HG03460 (cell line): ENCODE measurements around the gene DNAJC15.
A peak's percentile ranks its signal among the peaks of the same experiment; 100 is the strongest.
"Not testable (repeated sequence)": the region's sequence is repeated elsewhere in the genome, so short reads cannot be mapped to it uniquely, and the experiment has no call there.

ENCODE experiments used
- ATAC-seq: cut with Tn5 transposase; IDR thresholded peaks from one replicate; pipeline ENCODE4 v1.9.1; 2021; ENCODE audit not compliant: unreplicated experiment

Gene DNAJC15

DNA sequence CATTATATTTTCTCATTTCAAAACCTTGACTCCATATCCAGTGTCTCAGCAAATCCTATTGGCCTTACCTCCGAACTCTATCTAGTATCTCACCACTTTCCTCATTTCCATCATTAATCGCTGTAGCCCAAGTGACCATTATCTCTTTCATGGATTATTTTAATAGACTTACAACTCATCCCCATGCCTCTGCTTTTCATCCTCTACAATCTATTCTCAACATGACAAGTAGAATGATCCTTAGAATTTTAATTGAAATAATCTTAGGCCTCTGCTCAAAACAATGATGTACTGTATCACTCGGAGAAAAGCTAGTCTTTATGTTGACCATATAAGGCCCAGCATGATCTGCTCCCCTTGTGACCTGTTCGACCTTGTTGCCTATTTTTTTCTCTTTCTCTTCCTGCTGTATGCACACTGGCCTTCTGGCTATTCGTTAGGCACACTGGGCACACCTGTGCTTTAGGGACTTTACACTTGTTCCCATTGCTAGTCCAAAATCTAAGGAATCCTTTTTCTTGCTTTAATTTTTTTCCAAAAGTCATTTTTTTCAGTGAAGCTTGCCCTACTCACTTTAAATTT is 21.4 kb downstream of the DNAJC15 start:
- ATAC-seq: no peak

DNA sequence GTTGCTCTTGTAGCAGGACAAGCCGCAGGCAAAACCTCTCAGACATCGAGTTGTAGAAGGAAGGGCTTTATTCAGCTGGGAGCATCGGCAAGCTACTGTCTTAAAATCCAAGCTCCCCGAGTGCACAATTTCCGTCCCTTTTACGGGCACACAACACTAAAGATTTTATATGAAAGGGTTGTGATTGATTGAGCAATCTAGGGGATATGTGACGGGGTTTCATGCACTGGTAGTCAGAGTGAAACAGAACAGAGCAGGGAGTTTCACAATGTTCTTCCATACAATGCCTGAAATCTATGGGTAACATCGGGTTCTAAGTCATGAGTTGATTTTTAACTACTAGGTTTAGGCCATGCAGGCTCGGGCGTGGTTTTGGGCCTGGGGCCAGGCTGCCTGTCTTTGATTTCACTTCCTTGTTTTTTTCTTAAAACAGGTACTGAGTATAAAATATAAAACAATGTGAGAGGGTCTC is 22.0 kb downstream of the DNAJC15 start:
- ATAC-seq: not testable (repeated sequence)

DNA sequence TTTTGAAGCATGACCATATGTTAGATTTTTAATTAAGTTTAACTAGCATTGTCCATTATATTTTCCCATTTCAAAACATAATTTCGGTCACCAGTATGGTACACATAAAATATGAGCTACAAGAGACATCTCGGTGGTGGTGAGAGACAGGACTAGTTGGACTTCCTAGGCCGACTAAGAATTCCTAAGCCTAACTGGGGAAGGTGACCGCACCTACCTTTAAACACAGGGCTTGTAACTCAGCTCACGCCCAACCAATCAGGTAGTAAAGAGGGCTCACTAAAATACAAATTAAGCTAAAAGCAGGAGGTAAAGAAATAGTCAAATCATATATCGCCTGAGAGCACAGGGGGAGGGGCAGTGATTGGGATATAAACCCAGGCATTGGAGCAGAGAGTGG is 22.9 kb downstream of the DNAJC15 start:
- ATAC-seq: no peak

DNA sequence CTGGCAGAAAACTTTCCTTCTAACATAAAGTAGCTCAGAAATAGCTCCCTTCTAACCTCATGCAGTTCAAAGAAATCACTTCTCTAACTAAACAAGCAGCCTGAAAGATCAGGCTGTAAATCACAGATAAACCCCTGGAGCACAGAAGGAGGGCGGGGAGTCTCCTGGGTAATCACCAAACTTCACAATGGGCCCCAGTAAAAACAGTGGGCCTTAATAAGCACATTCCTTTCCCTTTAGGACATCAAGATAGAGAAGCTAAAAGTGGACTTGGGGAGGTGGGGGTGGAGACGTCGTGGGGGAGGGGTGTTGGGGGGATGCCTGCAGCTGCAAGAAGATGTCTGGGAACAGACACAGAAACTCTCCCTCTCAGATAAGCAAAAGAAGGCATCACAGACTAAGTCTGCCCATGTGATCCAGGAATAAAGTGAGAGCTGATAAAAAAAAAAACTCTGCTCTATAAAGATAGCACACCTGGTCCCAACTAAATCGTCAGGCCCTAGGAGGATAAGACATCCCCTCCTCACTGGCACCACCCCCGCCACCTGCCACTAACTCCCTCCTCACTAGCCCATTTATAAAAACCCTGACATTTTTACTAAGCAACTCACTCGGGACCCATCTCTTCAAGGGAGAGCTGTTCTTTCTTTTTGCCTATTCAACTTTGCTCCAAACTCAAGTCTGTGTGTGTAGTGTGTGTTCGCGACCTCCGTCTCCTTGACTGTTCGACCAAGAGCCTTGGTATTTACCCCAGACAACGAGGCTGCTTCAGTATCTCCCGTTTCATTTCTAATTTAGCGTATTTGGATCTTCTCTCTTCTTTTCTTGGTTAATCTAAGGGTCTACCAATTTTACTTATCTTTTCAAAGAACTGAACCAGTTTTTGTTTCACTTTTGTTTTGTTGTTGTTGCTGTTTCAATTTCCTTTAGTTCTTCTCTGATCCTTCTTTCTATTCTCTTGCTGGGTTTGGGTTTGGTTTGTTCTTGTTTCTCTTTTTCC is 31.7 kb downstream of the DNAJC15 start:
- no peak for ATAC-seq

DNA sequence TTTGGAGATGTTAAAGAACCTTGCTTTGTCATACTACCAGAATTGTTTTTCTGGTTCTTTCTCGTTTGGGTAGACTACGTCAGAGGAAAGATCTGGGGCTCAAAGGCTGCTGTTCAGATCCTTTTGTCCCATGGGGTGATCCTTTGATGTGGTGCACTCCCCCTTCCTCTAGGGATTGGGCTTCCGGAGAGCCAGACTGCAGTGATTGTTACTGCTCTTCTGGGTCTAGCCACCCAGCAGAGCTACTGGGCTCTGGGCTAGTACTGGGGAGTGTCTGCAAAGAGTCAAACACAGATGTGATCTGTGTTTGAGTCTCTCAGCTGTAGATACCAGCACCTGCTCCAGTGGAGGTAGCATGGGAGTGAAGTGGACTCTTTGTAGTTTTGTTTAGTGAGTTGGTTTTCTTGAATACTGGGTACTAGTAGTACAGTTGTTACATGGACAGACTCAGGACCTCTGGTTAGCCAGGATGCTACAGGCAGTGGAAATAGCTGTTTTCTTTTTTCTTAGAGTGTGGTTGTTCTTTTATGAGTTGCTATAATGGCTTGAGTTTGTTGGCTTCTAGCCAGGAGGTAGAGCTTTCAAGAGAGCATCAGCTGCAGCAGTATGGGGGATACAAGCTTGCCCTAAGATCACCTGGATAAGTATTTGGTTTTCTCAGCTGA is 34.4 kb downstream of the DNAJC15 start:
- ATAC-seq: no peak

DNA sequence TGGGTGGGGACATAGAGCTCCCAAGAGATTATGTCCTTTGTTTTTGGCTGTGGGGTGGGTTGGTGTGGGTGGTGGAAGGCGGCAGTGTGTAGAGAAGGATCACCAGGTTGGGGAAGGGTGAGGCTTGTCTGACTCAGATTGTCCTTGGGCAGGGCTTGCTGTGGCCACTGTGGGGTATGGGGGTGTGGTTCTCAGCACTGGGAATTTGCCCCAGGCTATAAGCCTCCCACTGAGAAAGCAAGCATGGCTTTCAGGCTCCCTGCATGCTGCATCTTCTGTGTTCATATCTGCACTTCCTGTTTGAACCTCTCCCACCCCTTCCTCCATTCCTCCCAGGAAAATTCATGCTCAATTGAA is 34.9 kb downstream of the DNAJC15 start:
- no peak for ATAC-seq

DNA sequence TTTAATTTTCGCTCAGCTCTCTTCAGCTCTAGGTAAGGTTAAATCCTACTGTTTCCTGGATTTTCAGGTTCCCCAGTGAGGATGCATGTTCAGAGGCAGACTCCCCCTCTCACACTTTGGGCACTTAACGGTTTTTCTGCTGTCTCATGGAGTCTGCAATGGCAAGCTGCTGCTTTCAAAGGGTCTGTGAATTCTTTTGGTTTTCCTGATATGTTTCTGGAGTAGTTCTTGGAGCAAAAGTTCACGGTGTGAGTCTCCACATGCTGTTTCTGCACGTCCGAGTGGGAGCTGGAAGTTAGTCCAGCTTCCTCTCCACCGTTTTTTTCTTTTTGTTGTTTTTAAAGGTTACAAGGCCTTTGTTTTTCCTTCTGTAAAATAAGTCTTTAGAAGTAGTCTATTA is 35.4 kb downstream of the DNAJC15 start:
- ATAC-seq: no peak

DNA sequence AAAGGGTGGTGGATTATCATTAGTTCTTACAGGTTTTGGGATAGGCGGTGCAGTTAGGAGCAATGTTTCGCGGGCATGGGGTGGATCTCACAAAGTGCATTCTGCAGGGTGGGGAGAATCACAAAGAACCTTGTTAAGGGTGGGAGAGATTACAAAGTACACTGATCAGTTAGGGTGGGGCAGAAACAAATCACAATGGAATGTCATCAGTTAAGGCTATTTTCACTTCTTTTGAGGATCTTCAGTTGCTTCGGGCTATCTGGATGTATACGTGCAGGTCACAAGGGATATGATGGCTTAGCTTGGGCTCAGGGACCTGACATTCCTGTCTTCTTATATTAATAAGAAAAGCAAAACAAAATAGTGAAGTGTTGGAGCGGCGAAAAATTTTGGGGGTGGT is 36.4 kb downstream of the DNAJC15 start:
- not testable (repeated sequence) for ATAC-seq

DNA sequence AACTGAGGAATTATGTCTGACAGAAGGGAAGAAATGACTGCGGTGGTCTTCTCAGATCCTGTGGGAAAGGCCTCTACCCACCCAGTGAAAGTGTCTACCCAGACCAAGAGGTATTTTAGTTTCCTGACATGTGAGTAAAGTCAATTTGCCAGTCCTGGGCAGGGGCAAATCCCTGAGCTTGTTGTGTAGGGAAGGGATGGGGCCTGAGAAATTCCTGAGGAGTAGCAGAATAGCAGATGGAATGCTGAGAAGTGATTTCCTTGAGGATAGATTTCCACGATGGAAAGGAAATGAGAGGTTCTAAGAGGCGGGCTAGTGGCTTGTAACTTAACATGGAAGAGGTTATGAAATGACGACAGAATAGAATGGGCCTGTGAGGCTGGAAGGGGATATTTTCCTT is 37.4 kb downstream of the DNAJC15 start:
- ATAC-seq: not testable (repeated sequence)

DNA sequence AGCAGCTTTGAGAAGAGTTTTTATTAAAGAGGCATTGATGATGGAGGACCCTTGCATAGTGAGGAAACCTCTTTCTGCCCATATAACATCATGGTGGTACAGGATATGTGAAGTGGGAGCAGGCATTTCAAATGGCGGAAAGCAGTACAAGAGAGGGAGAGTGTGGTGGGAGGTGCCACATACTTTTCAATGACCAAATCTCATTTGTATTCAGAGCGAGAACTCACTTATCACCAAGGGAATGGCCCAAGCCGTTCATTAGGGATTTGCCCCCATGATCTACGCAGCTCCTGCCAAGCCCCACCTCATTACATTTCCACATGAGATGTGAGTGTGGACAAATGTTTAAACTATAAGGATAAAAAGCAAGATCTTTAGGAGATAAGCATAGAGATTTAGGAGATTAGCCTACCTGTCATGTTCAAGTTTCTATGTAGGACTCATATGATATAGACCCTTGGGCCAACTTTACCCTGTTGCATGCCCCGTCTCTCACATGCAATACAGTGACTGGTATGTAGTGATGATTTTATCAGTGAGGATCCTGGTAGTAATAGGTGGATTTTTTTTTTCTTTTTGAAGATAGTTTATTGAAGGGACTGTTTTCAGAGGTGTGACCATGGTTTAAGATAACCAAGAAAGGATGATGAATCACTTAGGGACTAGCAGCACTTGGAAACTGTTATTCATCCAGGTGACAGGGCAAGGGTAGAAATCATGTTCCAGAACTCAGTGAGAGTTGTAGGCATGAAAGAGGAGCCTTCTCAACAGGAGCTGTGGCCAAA is 38.3 kb downstream of the DNAJC15 start:
- no peak for ATAC-seq

DNA sequence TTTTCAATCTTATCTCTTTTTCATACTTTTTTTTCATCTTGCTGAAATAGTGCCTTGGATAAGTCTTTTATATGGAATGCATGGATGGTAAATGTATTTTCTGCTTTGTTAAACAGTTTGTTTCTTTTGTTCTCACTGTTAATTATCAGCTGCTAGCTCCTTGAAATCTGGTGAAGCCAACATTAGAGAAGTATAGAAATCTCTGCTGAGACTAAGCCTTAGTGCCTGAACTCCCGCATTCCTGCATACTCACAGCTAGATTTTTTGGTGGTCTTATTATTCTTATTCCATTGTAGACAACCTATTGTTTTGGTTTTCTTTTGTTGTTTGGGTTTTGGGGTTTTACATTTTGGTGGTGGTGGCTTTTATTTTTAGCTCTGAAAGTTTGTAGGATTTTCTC is 48.4 kb downstream of the DNAJC15 start:
- ATAC-seq: no peak

DNA sequence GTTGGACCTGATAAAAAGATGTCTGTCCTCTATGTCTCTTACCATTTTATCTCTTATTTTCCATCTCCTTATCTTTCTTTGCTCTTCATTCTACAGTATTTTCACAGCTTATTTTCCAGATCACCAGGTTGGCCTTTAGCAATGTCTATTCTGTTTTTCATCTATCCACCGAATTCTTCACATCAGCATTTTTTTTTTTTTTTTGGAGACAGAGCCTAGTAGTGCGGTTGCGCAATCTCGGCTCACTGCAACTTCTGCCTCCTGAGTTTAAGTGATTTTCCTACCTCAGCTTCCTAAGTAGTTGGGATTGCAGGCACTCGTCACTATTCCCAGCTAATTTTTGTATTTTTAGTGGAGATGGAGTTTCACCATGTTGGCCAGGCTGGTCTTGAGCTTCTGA is 49.0 kb downstream of the DNAJC15 start:
- no peak for ATAC-seq

DNA sequence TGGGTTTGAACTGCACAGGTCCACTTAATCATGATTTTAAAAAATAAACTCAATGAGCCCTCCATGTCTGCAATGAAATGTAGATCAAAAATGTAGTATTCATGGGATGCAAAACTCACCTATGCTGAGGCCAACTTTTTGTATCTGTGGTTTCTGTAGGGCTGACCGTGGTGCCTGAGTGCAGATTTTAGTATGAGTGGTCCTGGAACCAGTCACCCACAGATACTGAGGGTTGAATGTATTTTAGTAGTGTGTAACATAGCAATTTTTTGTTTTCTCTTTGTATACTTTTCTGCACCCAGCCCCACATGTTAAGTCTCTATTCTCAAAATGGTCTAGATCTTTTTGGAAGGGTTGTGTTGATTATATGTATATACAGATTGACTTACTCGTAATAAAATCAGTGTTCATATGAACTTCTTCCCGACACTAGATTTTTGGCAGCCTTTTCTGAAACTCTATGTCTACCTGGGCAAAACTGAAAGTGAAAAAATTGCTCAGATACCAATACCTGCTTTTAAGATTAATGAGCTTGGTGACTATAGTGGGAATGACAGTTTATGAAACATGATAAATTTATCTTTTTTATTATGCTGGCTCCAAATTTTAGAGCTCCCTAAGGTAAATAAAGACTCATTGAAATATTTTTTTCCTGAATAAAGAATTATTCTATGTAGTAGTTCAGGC is 51.6 kb downstream of the DNAJC15 start:
- ATAC-seq: peak; percentile 91

DNA sequence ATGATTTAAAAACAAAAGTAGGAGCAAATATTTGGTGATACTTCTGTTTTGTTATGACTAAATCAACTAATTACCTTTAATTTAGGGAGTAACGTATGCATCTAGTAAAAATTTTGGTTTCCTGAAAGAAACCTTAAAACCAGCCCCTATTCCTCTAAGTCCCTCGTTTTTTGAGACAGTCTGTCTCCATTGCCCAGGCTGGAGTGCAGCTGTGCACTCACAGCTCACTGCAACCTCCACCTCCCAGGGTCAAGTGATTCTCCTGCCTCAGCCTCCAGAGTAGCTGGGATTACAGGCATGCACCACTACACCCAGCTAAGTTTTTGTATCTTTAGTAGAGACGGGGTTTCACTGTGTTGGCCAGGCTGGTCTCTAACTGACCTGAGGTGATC is 52.1 kb downstream of the DNAJC15 start:
- ATAC-seq: not testable (repeated sequence)

DNA sequence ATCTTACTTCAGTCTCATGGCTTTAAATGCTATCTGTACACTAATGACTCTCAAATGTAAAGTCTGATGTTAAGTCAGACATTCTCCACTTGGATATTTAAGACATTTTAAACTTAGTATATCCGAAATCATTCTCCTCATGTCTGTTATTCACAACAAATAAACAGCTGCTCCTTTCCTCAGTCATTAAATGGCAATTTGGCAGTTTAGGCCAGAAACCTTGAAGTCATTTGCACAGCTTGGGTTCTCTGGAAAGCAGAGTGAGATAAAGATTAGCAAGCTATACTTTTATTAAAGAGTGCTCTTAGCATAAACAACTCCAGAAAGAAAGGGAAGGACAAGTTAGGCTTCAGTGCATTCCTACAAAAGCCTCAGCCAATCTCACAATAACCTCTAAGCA is 53.7 kb downstream of the DNAJC15 start:
- no peak for ATAC-seq

DNA sequence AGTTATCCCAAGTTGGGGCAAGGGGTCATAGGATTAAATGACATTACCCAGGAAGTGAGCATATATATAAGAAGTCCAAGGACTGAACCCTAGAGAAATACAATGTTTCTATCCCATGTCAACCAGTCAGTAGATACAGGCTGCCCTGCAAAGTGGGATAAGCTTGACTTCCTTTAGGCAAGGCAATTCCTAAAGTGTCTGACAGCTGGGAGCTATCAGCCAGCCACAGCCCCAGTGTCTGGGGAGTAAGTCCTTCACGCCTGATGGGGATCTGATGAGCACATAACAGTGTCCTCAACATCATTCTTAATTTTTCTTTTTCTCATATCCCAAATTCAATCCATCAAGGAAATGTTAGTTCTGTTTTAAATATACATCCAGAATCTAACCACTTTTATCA is 54.1 kb downstream of the DNAJC15 start:
- ATAC-seq: no peak

DNA sequence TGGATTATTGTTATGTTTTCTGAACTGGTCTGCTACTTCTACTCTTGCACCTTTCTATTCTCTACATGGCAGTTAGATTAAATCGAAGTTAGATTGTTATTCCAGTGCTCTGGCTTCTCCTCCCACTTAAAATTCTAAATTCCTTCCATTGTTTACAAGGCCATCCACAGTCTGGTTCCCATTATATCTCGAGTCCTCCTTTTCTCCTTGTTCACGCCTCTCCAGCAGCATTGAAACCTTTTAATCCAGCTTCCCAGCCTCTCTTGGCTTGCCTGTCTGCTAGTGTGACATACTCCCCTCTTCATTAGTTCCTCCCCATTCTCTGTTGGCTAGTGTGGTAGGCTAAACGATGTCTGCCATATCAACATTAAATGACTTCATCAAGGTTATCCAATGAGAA is 54.5 kb downstream of the DNAJC15 start:
- ATAC-seq: no peak

DNA sequence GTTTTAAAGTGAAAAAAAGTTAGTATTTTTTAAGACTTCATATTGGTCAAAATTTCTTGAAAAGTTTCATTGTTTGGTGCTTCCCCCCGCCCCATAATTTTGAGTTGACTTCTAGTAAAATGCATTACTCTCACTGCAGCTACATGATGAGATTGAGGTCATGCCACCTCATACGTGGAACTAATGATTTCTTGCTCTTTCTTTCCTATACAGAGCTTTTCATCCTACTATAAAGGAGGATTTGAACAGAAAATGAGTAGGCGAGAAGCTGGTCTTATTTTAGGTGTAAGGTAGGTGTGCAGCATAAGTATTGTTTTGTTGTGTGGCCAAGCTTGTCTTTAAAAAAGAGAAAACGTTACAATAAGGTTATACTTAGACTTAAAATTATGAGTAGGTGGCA is 55.0 kb downstream of the DNAJC15 start:
- ATAC-seq: no peak

DNA sequence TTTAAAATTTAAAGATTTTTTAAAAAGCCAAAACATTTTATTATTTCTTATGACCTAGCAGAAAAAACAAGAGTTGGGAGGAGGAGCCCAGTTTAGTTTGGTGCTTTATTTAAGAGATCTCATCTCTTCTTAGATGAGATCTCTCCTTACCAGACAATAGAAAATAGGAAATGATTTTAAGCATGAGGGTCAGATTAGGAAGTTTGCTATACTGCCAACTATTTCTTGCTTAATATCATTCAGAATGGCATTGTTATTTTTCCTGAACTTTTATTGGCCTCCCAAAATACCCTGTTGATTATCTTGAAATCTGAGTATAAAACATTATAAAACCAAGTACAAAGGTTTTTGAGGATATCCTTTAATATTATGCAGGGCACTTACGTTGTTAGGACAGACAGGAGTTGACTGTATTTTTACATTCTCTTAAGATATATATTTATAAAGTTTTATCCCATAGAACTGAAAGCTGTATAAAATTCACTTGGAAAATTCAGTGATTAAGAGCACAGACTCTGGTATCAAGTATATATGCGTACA is 56.1 kb downstream of the DNAJC15 start:
- ATAC-seq: no peak

DNA sequence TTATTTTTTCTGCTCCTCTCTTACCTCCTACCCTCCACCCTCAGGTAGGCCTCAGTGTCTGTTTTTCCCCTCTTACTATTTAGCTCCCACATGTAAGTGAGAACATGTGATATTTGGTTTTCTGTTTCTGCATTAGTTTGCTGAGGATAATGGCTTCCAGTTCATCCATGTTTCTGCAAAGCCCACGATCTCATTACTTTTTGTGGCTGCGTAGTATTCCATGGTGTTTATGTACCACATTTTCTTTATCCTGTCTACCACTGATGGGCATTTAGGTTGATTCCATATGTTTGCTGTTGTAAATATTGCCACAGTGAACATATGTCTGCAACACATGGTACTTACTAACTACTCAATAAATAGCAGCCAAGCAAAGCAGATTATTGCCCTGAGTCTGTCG is 56.8 kb downstream of the DNAJC15 start:
- no peak for ATAC-seq
